ENCODE data around the gene NR1D1. TPM values are rescaled to one million over a fixed set of nuclear protein-coding genes. Genes with fewer than 3 reads are reported as not detected.

Gene NR1D1
- total RNA-seq, 1 donor from 2014 or later = 2.6 TPM

- no peak for DNase-seq (ENCODE audit: low spot score)
- peaks cover 7% of the 10 kb centered on the region for H3K36me3 Mint-ChIP-seq (ENCODE audit: low read depth, unreplicated experiment)
- H3K9me3 Mint-ChIP-seq (ENCODE audit: unreplicated experiment) = no peaks in the 10 kb centered on the region
- no peak overlapping the region for H3K4me3 Mint-ChIP-seq (ENCODE audit: unreplicated experiment)
- H3K4me1 Mint-ChIP-seq (ENCODE audit: unreplicated experiment) = peaks cover 35% of the 10 kb centered on the region
- TF ChIP-seq, protein P1, sequence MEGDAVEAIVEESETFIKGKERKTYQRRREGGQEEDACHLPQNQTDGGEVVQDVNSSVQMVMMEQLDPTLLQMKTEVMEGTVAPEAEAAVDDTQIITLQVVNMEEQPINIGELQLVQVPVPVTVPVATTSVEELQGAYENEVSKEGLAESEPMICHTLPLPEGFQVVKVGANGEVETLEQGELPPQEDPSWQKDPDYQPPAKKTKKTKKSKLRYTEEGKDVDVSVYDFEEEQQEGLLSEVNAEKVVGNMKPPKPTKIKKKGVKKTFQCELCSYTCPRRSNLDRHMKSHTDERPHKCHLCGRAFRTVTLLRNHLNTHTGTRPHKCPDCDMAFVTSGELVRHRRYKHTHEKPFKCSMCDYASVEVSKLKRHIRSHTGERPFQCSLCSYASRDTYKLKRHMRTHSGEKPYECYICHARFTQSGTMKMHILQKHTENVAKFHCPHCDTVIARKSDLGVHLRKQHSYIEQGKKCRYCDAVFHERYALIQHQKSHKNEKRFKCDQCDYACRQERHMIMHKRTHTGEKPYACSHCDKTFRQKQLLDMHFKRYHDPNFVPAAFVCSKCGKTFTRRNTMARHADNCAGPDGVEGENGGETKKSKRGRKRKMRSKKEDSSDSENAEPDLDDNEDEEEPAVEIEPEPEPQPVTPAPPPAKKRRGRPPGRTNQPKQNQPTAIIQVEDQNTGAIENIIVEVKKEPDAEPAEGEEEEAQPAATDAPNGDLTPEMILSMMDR (IDR thresholded peaks at IDR 0.05; ENCODE audit: unreplicated experiment) = no peak
- H3K27me3 Mint-ChIP-seq (ENCODE audit: unreplicated experiment) = peaks cover 12% of the 10 kb centered on the region
- H3K27ac Mint-ChIP-seq (ENCODE audit: unreplicated experiment) = no peak overlapping the region
These were observed 28.9 kb downstream of the NR1D1 start for GRCh38 chr17:40071313-40072039.

GRCh38 chr17:40070709-40071312 lies 29.6 kb downstream of the NR1D1 start:
- DNase-seq (ENCODE audit: low spot score) = no peak
- no peak overlapping the region for H3K4me3 Mint-ChIP-seq (ENCODE audit: unreplicated experiment)
- peaks cover 12% of the 10 kb centered on the region for H3K27me3 Mint-ChIP-seq (ENCODE audit: unreplicated experiment)
- no peak overlapping the region for H3K27ac Mint-ChIP-seq (ENCODE audit: unreplicated experiment)
- peaks cover 35% of the 10 kb centered on the region for H3K4me1 Mint-ChIP-seq (ENCODE audit: unreplicated experiment)
- TF ChIP-seq, protein P1 (IDR thresholded peaks at IDR 0.05; ENCODE audit: unreplicated experiment) = no peak
- peaks cover 7% of the 10 kb centered on the region for H3K36me3 Mint-ChIP-seq (ENCODE audit: low read depth, unreplicated experiment)
- no peaks in the 10 kb centered on the region for H3K9me3 Mint-ChIP-seq (ENCODE audit: unreplicated experiment)

DNA sequence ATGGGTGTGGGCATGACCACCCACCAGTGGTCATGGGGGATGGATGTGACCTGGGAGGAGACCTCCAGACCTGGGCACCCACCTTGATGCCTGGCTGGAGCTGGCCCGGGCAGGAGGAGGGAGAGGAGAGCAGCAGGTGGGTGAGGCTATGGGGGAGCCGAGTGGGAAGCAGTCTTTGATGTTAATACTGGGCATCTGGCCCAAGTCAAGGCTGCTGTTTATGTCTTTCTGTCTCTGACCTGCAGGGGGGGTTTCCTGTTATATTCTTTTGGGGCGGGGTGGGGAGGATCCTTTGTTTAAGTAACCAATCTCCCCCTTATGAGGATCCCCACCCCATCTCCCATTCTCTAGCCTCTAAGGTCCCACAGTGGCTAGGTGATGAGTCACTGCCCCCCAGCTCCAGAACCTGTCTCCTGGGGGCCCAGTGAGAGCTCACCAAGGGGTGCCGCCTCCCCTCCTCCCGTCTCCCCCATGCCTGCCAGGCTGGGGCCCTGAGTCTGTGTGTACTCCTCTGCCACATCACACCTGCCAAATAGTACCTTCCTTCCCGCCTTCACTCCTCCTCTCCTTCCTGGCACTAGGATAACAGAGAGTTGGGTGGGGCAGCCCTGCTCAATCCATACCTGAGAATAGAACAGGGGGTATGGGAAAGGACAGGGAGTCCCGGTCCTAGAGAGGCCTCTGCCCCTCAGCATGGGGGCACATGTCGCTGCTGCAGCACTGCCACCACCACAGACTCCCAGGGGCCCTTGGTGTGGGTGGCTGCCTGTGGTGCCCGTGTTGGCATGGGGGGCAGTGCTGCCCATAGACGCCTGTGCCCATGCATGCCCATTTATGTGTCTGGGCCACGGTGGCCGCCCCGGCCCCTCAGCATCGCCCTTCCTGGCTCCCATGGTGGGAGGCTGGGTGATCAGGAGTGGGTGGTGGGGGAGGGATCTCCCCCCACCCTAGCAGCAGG lies 30.4 kb downstream of the NR1D1 start:
- no peak overlapping the region for H3K4me3 Mint-ChIP-seq (ENCODE audit: unreplicated experiment)
- peaks cover 14% of the 10 kb centered on the region for H3K27me3 Mint-ChIP-seq (ENCODE audit: unreplicated experiment)
- H3K4me1 Mint-ChIP-seq (ENCODE audit: unreplicated experiment) = peaks cover 35% of the 10 kb centered on the region
- peaks cover 7% of the 10 kb centered on the region for H3K36me3 Mint-ChIP-seq (ENCODE audit: low read depth, unreplicated experiment)
- TF ChIP-seq, protein P1 (IDR thresholded peaks at IDR 0.05; ENCODE audit: unreplicated experiment) = peak; percentile 10
- no peak overlapping the region for H3K27ac Mint-ChIP-seq (ENCODE audit: unreplicated experiment)
- no peaks in the 10 kb centered on the region for H3K9me3 Mint-ChIP-seq (ENCODE audit: unreplicated experiment)
- no peak for DNase-seq (ENCODE audit: low spot score)

DNA sequence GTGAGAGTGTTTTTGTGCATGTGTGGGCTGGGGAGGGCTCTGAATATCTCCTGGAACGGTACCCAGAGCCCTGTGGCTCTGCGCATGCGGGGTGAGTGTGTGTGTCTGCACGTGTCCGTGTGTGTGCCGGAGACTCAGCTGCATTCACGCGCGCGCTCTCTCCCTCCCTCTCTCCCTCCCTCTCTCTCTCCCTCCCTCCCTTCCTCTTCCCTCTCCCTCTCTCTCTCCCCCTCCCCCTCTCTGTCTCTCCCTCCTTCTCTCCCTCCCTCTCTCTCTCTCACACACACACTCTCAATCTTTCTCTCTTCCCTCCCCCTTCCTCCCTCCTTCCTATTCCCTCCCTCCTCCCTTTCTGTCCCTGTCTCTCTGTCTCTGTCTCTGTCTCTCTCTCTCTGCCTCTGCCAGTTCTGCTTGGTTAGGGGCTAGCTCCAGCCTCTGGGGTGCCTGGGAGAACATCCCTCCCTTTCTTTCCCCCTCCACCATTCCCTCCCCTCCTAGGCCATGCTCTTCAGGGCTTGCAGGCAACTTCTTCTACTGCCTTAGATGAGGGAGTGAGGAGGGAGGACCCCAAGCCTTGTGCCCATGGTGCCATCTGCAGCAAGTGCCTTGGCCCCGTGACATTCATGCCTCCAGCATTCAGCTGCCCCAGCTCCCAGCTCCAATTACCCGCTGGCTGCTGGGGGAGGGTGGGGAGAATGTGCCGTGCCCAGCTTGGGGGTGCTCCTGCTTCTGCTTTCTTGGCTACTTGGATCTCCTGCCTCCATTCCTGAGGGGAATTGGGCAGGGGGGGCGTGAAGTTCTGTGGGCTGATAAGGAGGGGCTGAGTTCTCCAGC lies 31.3 kb downstream of the NR1D1 start:
- Mint-ChIP-seq H3K9me3 (ENCODE audit: unreplicated experiment) (no peaks in the 10 kb centered on the region), H3K4me3 (ENCODE audit: unreplicated experiment) (no peak overlapping the region), H3K27me3 (ENCODE audit: unreplicated experiment) (peaks cover 12% of the 10 kb centered on the region), H3K36me3 (ENCODE audit: low read depth, unreplicated experiment) (peaks cover 7% of the 10 kb centered on the region), H3K4me1 (ENCODE audit: unreplicated experiment) (peaks cover 44% of the 10 kb centered on the region), H3K27ac (ENCODE audit: unreplicated experiment) (no peak overlapping the region)
- TF ChIP-seq, protein P1 (IDR thresholded peaks at IDR 0.05; ENCODE audit: unreplicated experiment) = no peak
- DNase-seq (ENCODE audit: low spot score) = no peak
